Smooth muscle cell of the brain vasculature (primary cell): ENCODE data around the gene MTUS2.

Experiments
- DNase-seq: peaks from one replicate; pipeline ENCODE4 v3.0.0-alpha.2; 2012; ENCODE audit warnings: low read depth, low spot score

The MTUS2 gene

DNA sequence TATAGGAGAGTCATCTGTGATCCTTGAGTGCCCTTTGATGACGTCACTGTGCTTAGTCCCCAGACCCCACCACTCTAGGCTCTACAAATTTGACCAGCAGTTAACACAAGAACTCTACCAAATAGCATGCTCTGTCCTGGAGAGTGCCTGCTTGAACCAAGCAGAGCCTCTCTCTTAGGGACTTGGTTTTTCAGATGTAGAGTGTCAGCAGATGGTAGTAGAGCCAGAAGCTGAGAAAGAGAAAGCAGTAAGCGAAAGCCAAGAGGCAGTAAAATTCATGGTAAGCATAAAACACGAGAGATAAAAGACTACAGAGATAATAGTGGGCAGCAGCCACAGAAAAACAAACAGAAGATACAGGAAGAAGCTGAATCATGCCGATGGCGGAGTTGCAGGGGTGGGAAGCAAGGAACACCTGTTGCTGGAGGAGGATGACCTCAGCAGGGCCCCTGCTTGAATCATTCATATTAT lies 582.1 kb downstream of the MTUS2 start:
- no peak for DNase-seq

- no peak for DNase-seq
These were observed 585.3 kb downstream of the MTUS2 start for GRCh38 chr13:29405401-29405800.

GRCh38 chr13:29411481-29411880 lies 591.3 kb downstream of the MTUS2 start:
- no peak for DNase-seq

- no peak for DNase-seq
These were observed 597.9 kb downstream of the MTUS2 start for GRCh38 chr13:29418026-29418425.

DNA sequence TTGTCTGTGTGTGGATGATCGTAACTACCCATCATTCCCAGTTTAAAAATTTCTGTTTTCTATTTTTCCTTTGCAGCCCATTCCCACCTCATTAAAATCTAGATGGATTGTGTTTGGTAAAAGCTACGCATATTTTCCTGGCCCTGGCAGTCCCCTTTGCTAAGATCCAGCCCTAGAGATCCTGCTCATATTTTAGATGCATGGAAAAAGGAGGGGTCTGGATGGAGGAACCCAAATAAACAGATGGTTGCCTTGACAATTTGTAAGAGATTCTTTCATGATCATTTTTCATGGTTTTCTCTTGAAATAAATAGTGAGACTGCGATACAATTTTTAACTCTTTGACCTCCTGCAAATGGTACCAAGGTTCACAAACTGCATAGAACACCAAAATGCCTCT lies 601.0 kb downstream of the MTUS2 start:
- no peak for DNase-seq

- no peak for DNase-seq
These were observed 601.9 kb downstream of the MTUS2 start for GRCh38 chr13:29422015-29422414.

DNA sequence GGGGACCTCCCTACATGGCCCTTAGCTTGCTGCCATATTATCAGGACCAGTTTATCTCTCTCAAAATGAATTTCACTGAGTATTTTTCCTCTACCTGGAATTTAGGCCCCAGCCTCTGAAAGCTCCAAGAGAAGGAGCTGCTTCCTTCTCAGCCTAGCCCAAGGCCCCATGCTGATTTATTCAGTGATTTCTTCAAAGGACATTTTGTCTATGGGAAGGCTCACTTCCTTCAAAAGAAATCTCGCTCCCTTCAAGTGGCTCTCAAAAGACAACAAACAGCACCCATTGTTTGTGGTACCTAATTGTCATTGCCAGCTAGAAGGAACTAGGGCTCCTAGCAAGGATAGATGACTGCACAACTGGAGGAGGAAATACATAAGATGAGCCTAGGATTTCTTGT lies 602.9 kb downstream of the MTUS2 start:
- DNase-seq: no peak

DNA sequence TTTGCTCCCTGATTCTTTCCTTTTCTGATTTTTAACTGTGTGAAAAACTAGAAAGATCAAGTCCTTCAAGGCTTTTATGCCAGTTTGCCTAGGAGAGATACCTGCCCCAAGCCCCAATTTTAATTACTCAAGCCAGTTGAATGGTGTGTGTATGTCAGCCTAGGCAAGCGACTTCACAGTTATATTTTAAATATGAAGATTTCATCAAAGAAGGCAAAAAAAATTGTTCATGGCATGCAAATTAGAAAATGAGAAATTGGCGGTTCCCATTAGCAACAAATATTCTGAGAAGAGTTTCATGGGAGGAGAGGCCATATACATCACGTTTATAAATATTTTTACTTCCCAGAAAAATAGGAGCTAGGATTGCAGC lies 607.8 kb downstream of the MTUS2 start:
- DNase-seq: no peak

GRCh38 chr13:29428310-29429181 lies 608.4 kb downstream of the MTUS2 start:
- DNase-seq: no peak

DNA sequence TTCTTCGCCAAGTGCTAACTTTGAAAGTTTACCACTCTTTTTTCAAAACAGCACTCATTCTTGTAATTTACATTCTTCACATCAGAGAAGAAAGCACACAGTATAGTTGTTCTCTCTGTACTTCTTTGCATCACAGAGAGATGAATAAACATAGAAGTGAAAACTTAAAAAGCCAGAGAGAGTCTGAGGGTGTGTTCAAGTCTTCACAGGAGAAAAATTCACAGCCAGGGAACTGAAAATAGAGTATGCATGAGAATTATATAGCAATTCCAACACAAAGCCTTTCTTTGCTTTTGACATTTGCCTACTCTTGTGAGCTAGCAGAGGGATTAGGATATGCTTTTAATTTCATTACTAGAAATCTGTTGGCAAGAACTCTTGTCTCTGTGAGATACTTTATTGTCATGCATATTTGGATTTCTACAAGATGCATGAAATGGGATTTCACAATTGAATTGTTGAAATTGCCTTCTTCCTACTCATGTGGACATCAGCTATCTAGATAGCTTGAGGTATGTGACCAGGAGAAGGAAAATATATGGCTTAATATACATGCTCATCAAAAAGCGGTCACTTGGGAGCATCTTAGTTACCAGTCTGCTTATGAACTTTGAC lies 609.3 kb downstream of the MTUS2 start:
- no peak for DNase-seq

- no peak for DNase-seq
These were observed 614.2 kb downstream of the MTUS2 start for GRCh38 chr13:29434217-29434945.

- DNase-seq: no peak
These were observed 615.2 kb downstream of the MTUS2 start for GRCh38 chr13:29435125-29435911.

- DNase-seq: no peak
These were observed 616.2 kb downstream of the MTUS2 start for GRCh38 chr13:29436291-29436690.

GRCh38 chr13:29436721-29437280 lies 616.7 kb downstream of the MTUS2 start:
- no peak for DNase-seq

DNA sequence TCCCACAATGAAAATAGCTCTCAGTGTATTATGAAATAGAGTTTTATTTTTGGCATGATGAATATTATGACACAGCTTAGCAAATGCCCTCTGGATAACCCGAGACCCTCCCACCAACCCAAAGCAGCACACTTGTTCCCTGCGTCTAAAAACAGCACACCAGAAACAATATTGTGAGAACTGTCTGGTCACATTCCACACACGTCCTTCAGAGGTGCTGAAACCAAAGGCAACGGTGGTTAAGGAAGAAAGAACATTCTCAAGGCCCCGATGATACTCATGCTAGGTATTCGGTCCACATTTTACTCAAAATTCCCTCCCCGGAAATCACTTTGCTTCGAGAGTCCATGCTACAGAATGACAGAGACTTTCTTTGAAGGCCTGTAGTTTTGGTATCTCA lies 618.6 kb downstream of the MTUS2 start:
- no peak for DNase-seq

- DNase-seq: no peak
These were observed 619.7 kb downstream of the MTUS2 start for GRCh38 chr13:29439601-29440388.

GRCh38 chr13:29441306-29441705 lies 621.2 kb downstream of the MTUS2 start:
- DNase-seq: no peak

DNA sequence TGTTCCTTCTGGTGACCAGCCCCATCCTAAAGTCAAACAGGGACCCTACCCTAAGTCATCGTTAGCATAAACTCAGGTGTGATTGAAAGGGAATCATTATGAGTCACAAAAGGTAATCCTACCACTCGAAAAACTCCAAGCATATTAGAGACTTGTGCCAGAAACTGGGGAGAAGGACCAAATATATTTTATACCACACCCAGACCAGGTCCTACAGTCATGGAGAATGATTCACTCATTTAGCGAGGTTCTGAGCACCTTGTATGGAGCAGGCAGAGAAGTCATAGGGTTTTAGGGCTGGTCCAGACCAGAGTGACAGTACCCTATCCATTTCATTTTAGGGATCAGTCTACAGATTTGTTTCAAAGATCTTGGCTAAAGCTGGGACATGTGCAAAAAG lies 625.9 kb downstream of the MTUS2 start:
- no peak for DNase-seq

DNA sequence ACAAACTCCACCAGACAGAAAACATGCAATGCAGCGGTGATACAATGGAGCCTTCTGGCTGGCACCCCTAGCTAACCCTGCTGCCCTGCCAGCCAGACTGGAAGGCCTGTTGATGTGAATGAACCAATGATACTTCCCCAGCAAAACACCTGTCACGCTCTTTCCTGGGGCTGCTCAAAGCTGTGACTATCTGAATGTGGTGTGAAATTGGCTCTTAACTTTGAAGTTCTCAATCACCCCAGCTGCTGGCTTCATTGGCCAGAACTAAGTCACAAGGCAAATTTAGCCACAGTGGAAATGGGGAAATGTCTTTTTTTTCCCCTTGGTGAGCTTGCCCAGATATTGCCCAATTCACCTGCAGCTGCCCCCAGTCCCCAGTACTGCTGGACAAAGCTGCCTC lies 628.0 kb downstream of the MTUS2 start:
- DNase-seq: no peak

- DNase-seq: no peak
These were observed 629.6 kb downstream of the MTUS2 start for GRCh38 chr13:29449726-29450125.

GRCh38 chr13:29451976-29452375 lies 631.8 kb downstream of the MTUS2 start:
- no peak for DNase-seq
